ENCODE results near the gene GPR158.
"Not testable (repeated sequence)": the region's sequence is repeated elsewhere in the genome, so short reads cannot be mapped to it uniquely, and the experiment has no call there.

Gene GPR158, protein sequence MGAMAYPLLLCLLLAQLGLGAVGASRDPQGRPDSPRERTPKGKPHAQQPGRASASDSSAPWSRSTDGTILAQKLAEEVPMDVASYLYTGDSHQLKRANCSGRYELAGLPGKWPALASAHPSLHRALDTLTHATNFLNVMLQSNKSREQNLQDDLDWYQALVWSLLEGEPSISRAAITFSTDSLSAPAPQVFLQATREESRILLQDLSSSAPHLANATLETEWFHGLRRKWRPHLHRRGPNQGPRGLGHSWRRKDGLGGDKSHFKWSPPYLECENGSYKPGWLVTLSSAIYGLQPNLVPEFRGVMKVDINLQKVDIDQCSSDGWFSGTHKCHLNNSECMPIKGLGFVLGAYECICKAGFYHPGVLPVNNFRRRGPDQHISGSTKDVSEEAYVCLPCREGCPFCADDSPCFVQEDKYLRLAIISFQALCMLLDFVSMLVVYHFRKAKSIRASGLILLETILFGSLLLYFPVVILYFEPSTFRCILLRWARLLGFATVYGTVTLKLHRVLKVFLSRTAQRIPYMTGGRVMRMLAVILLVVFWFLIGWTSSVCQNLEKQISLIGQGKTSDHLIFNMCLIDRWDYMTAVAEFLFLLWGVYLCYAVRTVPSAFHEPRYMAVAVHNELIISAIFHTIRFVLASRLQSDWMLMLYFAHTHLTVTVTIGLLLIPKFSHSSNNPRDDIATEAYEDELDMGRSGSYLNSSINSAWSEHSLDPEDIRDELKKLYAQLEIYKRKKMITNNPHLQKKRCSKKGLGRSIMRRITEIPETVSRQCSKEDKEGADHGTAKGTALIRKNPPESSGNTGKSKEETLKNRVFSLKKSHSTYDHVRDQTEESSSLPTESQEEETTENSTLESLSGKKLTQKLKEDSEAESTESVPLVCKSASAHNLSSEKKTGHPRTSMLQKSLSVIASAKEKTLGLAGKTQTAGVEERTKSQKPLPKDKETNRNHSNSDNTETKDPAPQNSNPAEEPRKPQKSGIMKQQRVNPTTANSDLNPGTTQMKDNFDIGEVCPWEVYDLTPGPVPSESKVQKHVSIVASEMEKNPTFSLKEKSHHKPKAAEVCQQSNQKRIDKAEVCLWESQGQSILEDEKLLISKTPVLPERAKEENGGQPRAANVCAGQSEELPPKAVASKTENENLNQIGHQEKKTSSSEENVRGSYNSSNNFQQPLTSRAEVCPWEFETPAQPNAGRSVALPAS (N-terminal part only)

DNA sequence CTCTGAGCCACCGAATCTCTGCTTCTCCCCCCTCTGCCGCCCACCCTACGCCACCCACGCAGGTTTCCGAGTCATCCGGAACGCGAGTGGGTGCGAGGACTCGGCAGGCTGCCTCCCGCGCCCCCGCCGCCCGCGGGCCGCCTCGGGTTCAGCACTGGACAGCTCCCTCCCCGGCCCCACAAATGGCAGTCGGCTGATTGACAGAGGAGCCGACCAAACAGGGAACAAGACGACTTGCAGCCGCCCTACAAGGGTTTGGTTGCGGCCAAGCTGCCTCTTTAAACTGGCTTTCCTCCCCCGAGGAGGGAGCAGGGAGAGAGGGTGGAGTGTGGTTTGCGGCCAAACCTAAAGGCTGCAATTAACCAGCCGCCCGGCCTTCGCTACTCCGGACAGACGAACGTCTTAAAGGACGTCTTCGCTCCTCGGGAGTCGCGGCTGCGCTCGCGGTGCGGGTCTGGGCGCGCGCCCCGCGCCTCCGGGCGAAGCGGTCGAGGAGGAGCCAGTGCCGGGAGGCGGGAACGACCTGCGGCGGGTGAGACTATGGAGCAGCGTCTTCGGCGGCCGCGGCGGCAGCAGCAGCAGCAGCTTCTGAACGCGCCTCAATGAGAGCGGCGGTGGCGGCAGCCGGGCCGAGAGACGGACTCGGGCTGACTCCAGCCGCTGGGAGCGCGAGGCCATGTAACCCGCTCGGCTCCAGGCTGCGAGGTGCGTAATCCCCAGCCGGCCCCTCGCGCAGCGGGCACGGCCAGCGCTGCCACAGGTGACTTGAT, at the start of gene GPR158:
Gene GPR158 (plus strand): TSS at position 541 of the 770 bp plus-strand sequence. CDS start 420 bp downstream, outside the sequence.
- DNase-seq (peak; percentile 60 to 64), ATAC-seq (peak; percentile 73)
- peak within 1 kb of the TSS; percentile 65 to 83 for H3K4me3 Mint-ChIP-seq
- no peak within 1 kb of the TSS for H3K27ac Mint-ChIP-seq
- peaks cover 70% of the 10 kb centered on the region for H3K27me3 Mint-ChIP-seq
- H3K4me1 Mint-ChIP-seq = peaks cover 29% of the 10 kb centered on the region
- H3K9me3 Mint-ChIP-seq = peaks cover 6 to 14% of the 10 kb centered on the region in 2 donors

DNA sequence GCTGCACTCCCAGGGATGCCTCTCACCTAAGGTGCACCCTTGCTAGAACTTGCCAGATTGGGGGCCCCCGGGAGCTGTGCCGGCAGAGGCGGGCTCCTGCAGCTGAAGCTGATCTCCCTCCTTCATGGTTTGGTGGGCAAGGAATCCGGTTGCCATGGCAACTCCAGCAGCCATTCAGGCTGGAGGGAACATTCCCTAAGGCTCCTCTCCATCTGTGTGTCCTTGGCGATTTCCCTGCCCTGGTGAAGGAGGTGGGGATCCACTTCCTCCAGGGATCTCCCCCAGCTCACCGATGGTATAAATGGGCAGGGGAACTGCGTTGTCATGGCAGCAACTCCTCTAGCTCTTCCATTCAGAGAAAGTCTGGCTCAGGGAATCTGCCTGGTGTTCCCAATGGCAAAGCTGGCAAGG, 49.6 kb upstream of the GPR158 start:
- ATAC-seq (no peak), DNase-seq (no peak)
- H3K27ac Mint-ChIP-seq = no peak overlapping the region
- H3K9me3 Mint-ChIP-seq = peaks cover 0 to 11% of the 10 kb centered on the region in 2 donors
- H3K4me1 Mint-ChIP-seq = no peaks in the 10 kb centered on the region
- H3K4me3 Mint-ChIP-seq = no peak overlapping the region
- peaks cover 13% of the 10 kb centered on the region for H3K27me3 Mint-ChIP-seq

DNA sequence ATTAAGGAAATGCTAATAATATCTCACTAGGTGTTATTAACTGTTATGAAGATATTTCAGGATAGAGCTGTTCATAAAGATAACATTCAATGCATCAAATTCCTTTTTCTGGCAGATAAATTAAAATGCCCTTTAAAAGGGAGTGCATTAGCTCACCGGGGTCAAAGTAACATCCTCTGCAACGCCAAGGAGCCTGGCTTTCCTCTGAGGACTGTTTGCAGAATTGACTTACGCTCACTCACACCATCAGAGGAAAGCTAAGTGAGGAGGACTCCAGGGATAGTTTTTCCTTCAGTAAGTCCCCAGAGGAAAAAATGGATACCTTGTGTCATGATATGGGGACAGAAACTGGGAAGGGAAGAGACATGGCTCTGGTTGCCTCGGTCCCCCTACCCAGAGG, 45.2 kb upstream of the GPR158 start:
- DNase-seq = no peak
- no peak for ATAC-seq
- H3K27me3 Mint-ChIP-seq = peaks cover 13% of the 10 kb centered on the region

DNA sequence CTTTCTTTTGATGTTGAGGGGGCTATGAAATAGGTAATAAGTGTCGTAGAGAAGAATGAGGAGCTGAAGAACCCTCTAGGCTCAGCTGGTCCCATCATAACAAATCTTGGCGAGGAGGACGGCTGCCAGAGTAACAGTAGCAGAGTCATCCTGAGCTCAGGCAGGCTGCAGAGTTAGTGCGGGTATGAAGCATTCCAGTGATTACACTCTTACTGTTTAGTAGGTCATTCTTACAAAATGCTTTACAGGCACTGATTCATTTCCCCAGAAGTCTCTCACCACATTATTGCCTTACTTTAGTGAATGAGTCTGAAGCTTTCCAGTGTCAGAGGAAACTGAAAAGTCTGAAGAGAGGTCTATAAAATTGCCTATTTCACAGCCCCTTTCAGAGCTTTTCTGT, 43.9 kb upstream of the GPR158 start:
- Mint-ChIP-seq H3K27me3 (peaks cover 6% of the 10 kb centered on the region), H3K4me1 (no peaks in the 10 kb centered on the region), H3K27ac (no peak overlapping the region), H3K9me3 (peaks cover 5 to 21% of the 10 kb centered on the region in 2 donors), H3K4me3 (no peak overlapping the region)
- ATAC-seq (no peak), DNase-seq (no peak)

More for the DNA sequence above, 45.2 kb upstream of the GPR158 start:
- H3K27ac Mint-ChIP-seq = no peak overlapping the region
- H3K9me3 Mint-ChIP-seq = peaks cover 5 to 13% of the 10 kb centered on the region in 2 donors
- H3K4me3 Mint-ChIP-seq = no peak overlapping the region
- no peaks in the 10 kb centered on the region for H3K4me1 Mint-ChIP-seq

DNA sequence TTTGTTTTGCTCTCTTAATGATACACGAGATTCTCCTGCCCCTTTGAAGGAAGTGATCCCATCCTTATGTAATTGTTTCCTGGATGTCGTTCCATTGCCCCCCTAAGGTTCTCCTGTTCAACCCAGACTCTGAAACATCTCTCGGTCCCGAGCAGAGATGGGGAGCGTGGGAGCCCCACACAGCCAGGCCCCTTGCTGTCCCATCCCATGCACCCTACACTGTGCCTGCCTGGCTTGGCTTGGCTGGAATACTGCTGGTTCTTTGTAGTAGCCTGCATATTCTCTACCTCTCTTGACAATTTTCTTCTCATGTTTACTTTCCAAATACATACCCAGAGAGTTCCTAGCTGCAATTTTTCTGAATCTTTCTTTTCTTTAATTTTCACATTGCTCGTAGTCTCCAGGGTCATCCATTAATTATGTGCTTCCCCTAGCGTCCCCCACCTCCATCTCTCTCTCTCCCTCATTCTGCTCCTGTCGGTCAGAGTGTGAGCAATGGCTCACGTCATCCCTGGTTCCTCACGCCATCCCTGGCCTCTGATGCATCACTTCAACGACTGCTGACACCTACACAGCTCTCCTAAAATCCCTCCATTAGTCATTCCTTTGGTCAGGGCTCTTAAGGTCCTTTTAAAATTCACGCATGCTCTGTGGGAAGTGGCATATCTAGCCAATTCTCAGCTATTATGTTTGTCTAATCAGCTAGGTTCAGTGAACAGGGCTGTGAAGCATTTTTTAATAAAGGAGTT, 32.5 kb upstream of the GPR158 start:
- no peak for ATAC-seq
- no peak overlapping the region for H3K27ac Mint-ChIP-seq
- H3K4me3 Mint-ChIP-seq = no peak overlapping the region
- H3K27me3 Mint-ChIP-seq = peaks cover 10% of the 10 kb centered on the region
- DNase-seq = no peak
- no peaks in the 10 kb centered on the region for H3K4me1 Mint-ChIP-seq
- H3K9me3 Mint-ChIP-seq = peaks cover 5 to 6% of the 10 kb centered on the region in 2 donors

DNA sequence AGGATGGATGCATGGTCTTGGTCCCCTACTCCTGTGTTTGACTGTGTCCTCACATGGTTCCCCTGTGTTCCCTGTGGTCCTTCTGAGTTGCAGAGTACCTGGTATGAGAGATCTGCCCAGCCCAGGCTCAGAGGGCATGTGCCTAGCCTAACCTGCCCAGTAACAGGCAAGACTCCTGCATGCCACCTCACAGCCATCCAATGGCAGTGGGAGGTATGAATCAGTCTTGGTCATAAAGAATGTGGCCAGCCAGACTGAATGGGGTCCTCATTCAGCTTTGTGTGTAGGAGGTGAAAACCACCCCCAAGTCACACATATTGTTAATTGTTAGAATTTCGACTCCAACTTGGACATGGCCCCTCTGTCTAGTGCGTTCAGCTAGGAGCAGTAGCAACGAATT, 17.2 kb upstream of the GPR158 start:
- H3K27me3 Mint-ChIP-seq = no peaks in the 10 kb centered on the region
- no peaks in the 10 kb centered on the region for H3K4me1 Mint-ChIP-seq
- H3K4me3 Mint-ChIP-seq = no peak overlapping the region
- ATAC-seq = no peak
- peaks cover 8 to 16% of the 10 kb centered on the region in 2 donors for H3K9me3 Mint-ChIP-seq
- no peak for DNase-seq
- H3K27ac Mint-ChIP-seq = no peak overlapping the region

DNA sequence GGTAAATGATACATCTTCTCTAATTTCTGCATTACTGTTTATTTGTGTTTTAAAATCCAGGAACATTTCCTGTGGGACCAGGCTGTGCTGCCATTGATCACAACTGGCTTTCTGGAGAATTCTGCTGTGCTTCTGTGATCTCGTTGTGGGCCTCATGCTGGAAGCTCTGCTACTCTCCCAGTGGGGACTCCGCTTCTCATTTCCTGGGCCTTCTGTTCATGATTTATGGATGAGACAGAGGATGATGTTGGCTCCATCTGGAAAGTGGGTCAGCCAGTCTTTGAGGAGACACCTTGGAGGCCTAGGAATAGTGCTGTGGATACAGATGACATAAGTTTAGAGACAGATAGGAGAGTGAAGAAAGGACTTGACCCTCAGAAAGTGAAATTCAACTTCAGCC, 15.2 kb upstream of the GPR158 start:
- DNase-seq (no peak), ATAC-seq (no peak)
- Mint-ChIP-seq H3K27ac (no peak overlapping the region), H3K4me3 (no peak overlapping the region), H3K27me3 (no peaks in the 10 kb centered on the region), H3K4me1 (no peaks in the 10 kb centered on the region), H3K9me3 (peaks cover 8 to 9% of the 10 kb centered on the region in 2 donors)

DNA sequence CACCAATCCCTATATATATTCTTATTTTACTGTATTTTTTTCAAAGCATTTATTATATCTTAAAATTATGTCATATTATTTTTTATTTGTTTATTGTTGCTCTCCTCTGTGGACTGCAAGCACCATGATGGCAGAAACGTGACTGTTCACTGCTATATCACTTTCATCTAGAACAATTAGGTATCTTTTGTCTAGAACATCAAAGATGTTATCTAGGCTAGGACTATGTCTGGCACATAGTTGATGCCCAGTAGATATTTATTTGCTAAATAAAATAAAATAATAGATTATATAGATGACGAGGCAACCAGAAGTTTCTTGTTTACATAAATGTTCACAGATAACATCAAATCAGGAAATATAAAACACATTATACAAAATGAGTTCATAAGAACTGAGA, 12.4 kb upstream of the GPR158 start:
- no peak overlapping the region for H3K27ac Mint-ChIP-seq
- ATAC-seq (no peak), DNase-seq (no peak)
- no peaks in the 10 kb centered on the region for H3K4me1 Mint-ChIP-seq
- peaks cover 8 to 9% of the 10 kb centered on the region in 2 donors for H3K9me3 Mint-ChIP-seq
- H3K27me3 Mint-ChIP-seq = peaks cover 8% of the 10 kb centered on the region
- no peak overlapping the region for H3K4me3 Mint-ChIP-seq

DNA sequence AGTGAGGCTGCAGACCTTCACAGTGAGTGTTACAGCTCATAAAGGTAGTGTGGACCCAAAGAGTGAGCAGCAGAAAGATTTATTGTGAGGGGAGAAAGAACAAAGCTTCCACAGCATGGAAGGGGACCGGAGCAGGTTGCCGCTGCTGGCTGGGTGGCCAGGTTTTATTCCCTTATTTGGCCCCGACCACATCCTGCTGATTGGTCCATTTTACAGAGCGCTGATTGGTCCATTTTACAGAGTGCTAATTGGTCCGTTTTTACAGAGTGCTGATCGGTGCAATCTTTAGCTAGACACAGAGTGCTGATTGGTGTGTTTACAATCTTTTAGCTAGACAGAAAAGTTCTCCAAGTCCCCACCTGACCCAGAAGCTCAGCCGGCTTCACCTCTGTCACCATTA, 11.3 kb upstream of the GPR158 start:
- H3K4me3 Mint-ChIP-seq, H3K9me3 Mint-ChIP-seq, ATAC-seq, H3K27ac Mint-ChIP-seq, DNase-seq, H3K4me1 Mint-ChIP-seq, H3K27me3 Mint-ChIP-seq: not testable (repeated sequence)

DNA sequence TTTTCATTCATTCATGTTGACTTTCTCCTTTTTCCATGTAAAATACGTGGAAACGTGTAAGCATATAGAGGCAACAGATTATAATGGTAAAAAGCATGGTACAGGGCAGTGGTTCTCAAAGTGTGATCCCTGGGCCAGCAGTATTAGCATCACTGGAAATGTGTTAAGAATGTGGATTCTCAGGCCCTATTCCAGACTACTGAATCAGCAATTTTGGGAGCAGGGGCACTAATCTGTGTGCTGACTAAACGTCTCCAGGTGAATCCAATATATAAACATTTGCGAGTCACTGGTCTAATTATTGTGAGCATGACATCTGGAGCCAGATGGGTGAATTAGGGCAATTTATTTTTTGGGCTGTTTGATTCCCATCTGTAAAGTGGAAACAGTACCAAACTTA, 5.1 kb upstream of the GPR158 start:
- Mint-ChIP-seq H3K27me3 (peaks cover 50% of the 10 kb centered on the region), H3K4me3 (no peak overlapping the region), H3K4me1 (peaks cover 7% of the 10 kb centered on the region), H3K9me3 (peaks cover 6 to 14% of the 10 kb centered on the region in 2 donors), H3K27ac (no peak overlapping the region)
- DNase-seq = no peak
- ATAC-seq = no peak

DNA sequence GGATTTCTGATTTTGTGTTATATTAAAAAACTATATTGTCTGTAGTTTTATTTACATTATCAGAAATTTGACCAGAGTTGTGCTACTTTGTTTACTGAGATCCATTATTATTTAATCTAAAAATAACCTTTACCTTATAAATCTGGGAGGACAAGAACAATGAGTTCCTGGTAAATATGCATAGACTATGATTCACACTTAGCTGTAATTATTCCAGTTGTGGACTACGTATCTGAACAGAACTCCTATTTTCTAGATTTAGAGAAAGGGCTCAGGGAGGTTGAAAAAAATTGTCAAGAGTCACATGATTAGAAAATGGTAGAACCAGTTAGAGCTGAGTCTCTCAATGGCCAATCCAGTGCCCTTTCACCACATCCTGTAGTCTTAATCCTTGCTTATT, 4.2 kb upstream of the GPR158 start:
- Mint-ChIP-seq H3K27me3 (peaks cover 51% of the 10 kb centered on the region), H3K4me1 (peaks cover 14% of the 10 kb centered on the region), H3K4me3 (no peak overlapping the region), H3K27ac (no peak overlapping the region), H3K9me3 (peaks cover 6 to 14% of the 10 kb centered on the region in 2 donors)
- no peak for DNase-seq
- ATAC-seq = no peak

DNA sequence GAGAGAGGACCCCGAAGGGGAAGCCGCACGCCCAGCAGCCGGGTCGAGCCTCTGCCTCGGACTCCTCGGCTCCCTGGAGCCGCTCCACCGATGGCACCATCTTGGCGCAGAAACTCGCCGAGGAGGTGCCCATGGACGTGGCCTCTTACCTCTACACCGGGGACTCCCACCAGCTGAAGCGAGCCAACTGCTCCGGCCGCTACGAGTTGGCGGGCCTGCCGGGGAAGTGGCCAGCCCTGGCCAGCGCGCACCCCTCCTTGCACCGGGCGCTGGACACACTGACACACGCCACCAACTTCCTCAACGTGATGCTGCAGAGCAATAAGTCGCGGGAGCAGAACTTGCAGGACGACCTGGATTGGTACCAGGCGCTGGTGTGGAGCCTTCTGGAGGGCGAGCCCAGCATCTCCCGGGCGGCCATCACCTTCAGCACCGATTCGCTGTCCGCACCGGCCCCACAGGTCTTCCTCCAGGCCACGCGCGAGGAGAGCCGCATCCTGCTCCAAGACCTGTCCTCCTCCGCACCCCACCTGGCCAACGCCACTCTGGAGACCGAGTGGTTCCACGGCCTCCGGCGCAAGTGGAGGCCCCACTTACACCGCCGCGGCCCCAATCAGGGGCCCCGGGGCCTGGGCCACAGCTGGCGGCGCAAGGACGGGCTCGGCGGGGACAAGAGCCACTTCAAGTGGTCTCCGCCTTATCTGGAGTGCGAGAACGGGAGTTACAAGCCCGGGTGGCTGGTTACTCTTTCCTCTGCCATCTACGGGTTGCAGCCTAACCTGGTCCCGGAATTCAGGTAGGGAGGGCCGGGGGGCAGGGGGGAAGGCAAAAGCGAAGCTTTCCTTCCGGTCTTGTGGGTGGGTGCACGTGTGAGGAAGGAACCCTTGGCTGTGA, 973 bp downstream of the GPR158 start:
- ATAC-seq (no peak), DNase-seq (no peak)
- H3K4me1 Mint-ChIP-seq = peaks cover 29% of the 10 kb centered on the region
- peak overlapping the region in 1 of 2 donors; percentile 63 for H3K4me3 Mint-ChIP-seq
- peaks cover 6 to 14% of the 10 kb centered on the region in 2 donors for H3K9me3 Mint-ChIP-seq
- peaks cover 70% of the 10 kb centered on the region for H3K27me3 Mint-ChIP-seq
- no peak overlapping the region for H3K27ac Mint-ChIP-seq

DNA sequence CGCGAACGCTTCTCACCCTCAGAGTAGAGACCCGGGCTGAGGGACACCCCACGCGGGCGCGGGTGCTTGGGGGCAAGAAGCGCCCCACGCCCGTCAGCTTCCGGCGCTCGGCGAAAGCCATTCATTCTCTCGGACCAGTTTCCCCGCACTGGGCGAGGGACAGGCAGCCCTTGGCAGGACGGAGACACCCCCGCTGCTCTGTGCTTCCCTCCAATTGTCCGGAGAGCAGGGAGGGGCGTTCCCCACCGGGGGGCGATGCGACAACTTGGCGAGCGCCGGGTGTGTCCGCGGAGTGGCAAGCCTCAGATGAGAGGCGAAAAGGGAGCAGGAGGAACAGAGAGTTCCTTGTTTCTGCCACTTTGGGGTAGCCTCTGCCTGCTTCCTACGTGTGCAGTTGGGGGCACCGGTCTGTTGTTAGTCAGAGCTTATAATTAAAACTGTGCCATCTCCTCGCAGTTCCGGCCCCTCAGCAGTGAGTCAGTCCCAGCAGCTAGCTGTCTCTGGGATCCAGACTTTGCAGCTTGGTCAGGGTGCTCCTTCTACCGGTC, 1.7 kb downstream of the GPR158 start:
- H3K9me3 Mint-ChIP-seq = peaks cover 6 to 12% of the 10 kb centered on the region in 2 donors
- ATAC-seq (peak; percentile 33), DNase-seq (peak in 1 of 2 donors; percentile 1)
- no peak overlapping the region for H3K27ac Mint-ChIP-seq
- peak overlapping the region; percentile 15 to 63 for H3K4me3 Mint-ChIP-seq
- peaks cover 68% of the 10 kb centered on the region for H3K27me3 Mint-ChIP-seq
- H3K4me1 Mint-ChIP-seq = peaks cover 29% of the 10 kb centered on the region
